ENCODE results near the gene EIF3F.

The EIF3F gene

DNA sequence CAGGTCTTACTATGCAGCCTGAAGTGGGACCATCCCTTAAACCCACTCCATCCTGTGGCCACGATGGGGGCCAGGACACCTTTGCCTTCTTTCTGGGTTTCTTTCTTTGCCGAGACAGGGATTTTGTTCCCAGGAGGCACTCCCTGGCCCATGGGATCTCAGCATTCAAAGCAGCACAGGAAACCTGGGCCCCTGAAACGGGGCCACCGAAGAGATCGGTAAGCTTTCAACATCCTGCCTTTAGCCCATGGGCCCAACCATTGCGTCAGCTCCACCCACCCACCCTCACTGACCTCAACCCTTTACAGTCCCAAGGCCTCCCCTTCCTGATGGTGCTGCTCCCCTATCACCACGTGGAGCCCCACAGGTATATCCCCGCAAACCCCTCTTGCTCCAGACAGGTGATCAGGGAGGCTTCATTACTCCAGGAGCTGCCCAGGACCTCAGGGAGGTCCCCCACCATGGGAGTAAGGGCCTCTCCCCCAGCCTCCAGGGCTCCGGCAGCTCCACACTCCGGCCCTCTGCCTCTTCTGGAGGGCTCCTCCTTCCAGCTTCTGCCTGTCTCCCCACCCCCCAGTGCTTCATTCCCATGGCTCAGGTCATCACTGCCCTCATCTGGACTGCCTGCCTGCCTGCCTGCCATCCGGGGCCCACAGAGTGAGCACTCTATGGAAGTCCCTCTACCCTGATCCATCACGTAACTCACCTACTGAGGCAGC is 51.8 kb downstream of the EIF3F start:
- no peak for DNase-seq (ENCODE audit: low read depth in 1 of 2, low spot score in 1 of 2)
- TF ChIP-seq JUND (IDR thresholded peaks at IDR 0.05; ENCODE audit: low read depth), result no peak
- in situ Hi-C loops (cut with HindIII; ENCODE audit: low pct_unique_long_range_greater_than_20kb, low sequenced_read_pairs), result no loop called here

DNA sequence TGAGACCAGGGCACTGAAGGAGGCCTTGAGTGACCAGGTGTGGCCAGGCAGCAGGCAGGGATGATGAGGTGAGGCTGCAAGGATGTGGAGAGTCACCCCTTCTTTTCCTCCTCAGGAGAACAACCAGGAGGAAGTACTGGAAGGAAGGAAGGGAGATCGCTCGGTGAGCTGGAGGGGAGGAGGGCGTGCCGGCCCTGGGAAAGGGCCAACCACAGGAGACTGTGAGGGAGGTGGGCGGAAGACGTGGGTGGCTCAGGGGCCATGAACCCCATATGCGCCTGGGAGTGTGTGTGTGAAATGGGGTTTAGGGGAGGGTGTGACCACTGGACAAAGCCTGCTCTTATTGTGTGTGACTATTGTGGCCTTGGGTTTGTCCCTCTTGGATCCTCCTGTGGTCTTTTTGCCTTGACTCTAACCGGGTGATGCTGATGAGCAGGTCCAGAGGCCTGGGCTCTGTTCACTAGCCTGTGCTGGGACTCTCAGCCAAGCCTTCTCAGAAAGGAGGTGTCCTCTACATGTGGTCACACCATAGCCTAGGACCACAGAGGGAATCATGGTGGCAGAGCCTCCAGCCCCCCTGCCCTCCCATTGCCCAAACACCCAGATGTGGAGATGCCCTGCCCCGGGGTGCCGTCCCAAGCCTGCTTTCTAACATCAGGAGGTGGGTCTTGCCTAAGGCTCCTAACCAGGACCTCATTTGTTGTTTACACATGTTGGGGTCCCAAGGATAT is 52.6 kb downstream of the EIF3F start:
- no peak for TF ChIP-seq JUND (IDR thresholded peaks at IDR 0.05; ENCODE audit: low read depth)
- in situ Hi-C loops (cut with HindIII; ENCODE audit: low pct_unique_long_range_greater_than_20kb, low sequenced_read_pairs), result no loop called here
- no peak for DNase-seq (ENCODE audit: low read depth in 1 of 2, low spot score in 1 of 2)

DNA sequence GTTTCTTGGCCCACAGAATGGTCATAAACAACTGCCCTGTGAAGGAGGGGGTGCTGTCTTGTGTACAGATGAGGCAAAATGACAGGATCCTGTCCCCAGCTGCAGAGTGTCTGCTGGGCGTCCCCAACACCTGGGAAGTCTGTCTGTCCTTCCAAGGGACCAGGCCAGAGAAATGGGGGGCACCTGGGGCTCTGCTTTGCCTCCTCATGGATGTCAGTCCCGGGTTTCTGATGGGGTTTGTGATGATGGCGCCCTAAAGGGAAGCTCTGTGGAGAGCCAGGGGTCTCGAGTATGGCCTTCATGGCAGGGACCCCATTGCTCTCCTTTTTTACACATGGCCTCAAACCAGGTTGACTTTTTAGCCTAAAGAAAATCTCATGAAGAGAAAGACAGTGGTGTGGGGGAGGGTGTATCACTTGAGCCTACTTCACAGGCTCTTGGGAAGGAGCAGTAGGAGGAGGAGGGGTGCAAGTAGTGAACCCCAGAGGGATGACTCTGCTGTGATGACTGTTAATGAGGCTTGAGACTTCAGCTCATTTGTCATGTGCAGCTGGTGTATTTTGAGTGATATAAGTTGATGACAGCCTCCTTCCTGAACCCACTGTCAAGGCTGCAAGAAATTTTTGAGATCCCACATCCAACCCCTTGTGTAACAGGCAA is 53.3 kb downstream of the EIF3F start:
- TF ChIP-seq JUND (IDR thresholded peaks at IDR 0.05; ENCODE audit: low read depth), result no peak
- in situ Hi-C loops (cut with HindIII; ENCODE audit: low pct_unique_long_range_greater_than_20kb, low sequenced_read_pairs), result no loop called here
- DNase-seq (ENCODE audit: low read depth in 1 of 2, low spot score in 1 of 2), result no peak

- in situ Hi-C loops (cut with HindIII; ENCODE audit: low pct_unique_long_range_greater_than_20kb, low sequenced_read_pairs), result no loop called here
- no peak for DNase-seq (ENCODE audit: low read depth in 1 of 2, low spot score in 1 of 2)
- no peak for TF ChIP-seq JUND (IDR thresholded peaks at IDR 0.05; ENCODE audit: low read depth)
These were observed 53.8 kb downstream of the EIF3F start for GRCh38 chr11:8040921-8041285.

DNA sequence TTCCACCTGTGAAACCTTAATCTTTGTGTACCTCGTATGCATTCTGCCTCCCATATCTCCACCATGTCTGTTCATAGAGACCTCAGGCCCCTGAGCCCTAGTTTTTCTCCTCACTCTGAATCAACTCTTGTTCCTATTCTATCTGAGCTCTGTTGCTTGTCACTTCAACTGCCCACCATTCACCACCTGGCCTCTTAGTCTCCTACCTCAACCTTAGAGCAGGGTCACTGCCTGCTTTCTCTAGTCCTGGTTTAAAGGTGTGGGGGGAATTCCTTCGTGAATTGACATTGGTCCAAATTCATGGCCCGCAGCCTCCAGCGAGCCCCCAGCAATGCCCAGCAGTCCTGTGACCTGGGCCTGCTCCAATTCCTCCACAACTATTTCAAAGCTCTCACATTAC is 54.4 kb downstream of the EIF3F start:
- no peak for TF ChIP-seq JUND (IDR thresholded peaks at IDR 0.05; ENCODE audit: low read depth)
- no peak for DNase-seq (ENCODE audit: low read depth in 1 of 2, low spot score in 1 of 2)
- in situ Hi-C loops (cut with HindIII; ENCODE audit: low pct_unique_long_range_greater_than_20kb, low sequenced_read_pairs), result no loop called here

DNA sequence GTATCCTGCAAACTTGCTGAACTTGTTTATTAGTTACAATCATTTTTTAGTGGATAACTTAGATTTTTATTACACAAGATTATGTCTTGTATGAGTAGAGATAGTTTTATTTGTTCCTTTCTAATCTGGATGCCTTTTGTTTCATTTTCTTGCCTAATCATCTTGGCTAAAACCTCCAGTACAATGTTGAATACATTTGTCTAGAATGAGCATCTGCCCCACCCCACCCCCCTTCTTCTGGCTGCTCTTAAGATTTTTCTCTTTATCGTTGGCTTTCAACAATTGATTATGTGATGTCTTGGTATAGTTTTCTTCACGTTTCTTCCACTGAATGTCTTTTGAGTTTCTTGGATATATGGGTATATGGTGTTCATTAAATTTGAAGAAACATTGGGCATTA is 56.6 kb downstream of the EIF3F start:
- in situ Hi-C loops (cut with HindIII; ENCODE audit: low pct_unique_long_range_greater_than_20kb, low sequenced_read_pairs), result no loop called here
- TF ChIP-seq JUND (IDR thresholded peaks at IDR 0.05; ENCODE audit: low read depth), result no peak
- no peak for DNase-seq (ENCODE audit: low read depth in 1 of 2, low spot score in 1 of 2)

DNA sequence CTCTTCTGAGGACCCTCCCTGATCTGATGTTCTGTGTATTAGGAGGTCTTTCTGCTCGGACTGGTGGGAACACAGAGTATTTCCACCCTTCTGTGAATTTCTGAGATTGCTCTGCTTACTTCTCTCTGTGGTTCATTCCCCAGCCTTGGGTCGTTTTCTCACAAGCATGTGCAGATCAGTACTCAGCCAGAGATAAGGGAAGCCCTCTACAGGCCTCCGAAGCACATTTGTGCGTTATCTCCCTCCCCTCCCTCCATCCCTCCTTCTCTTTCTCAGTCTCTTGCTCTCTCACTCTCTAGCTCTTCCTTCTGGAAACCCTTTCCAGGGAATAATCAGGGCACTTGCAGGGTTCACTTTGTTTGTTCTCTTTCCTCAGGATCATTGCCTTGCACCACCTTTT is 58.7 kb downstream of the EIF3F start:
- in situ Hi-C loops (cut with HindIII; ENCODE audit: low pct_unique_long_range_greater_than_20kb, low sequenced_read_pairs), result no loop called here
- TF ChIP-seq JUND (IDR thresholded peaks at IDR 0.05; ENCODE audit: low read depth), result no peak
- DNase-seq (ENCODE audit: low read depth in 1 of 2, low spot score in 1 of 2), result no peak

DNA sequence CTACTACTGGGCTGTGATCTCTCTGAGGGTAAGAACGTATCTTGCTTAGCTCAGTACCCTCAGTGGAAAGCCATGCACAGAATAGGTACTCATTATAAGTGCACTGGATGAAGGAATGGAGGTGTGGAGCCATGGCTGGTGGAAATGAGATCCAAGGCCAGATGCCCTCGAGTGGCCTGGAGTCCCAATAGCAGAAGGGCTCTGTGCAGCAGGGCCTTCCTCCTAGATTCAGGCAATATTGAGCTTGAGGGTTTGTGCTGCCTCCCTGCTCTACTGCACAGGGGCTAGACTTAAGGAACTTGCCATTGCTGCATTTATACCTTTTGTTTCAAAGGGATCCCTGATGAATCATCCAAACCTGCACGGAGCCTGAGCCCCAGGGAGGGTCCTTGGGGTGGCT is 60.2 kb downstream of the EIF3F start:
- in situ Hi-C loops (cut with HindIII; ENCODE audit: low pct_unique_long_range_greater_than_20kb, low sequenced_read_pairs), result no loop called here
- no peak for DNase-seq (ENCODE audit: low read depth in 1 of 2, low spot score in 1 of 2)
- no peak for TF ChIP-seq JUND (IDR thresholded peaks at IDR 0.05; ENCODE audit: low read depth)

DNA sequence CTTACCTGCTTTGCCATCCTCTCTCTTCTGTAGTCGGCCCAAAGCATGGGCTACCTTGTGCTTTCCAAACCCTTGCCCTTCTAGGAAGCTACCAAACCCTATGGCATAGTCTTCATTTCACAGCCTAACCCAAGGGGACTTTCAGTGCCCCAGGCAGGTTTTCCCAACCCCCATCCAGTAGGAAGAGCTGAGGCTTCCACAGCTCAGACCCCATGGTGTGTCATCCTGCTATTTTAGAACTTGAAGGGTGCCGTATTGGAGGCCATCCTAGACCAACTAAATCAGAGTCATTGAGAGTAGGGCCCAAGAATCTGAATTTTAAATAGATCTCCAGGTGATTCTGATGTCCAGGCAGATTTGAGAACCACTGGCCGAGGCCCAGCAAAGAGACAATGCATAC is 61.9 kb downstream of the EIF3F start:
- DNase-seq (ENCODE audit: low read depth in 1 of 2, low spot score in 1 of 2), result no peak
- in situ Hi-C loops (cut with HindIII; ENCODE audit: low pct_unique_long_range_greater_than_20kb, low sequenced_read_pairs), result no loop called here
- no peak for TF ChIP-seq JUND (IDR thresholded peaks at IDR 0.05; ENCODE audit: low read depth)

All from T47D (cell line).